ENCODE results near the gene PLA2G4B.

The PLA2G4B gene

DNA sequence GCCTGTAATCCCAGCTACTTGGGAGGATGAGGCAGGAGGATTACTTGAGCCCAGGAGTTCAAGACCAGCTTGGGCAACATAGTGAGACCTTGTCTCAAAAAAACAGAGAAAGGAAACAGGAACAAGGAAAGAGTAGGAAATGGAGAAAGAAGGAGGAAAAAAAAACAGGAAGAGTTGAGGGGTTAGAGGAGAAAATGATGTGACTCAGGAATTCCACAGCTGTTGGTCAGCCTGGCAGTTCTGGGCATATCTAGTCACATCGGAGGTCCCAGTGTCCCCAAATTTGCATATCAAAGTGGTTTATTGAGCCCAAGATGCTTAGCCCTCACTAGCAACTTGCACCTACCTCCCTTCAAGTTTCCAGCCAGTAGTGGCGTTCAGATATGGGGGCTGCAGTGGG is 29.5 kb upstream of the PLA2G4B start:
- H3K4me3 ChIP-seq (ENCODE audit: low read depth, low read length), result no peak overlapping the region
- TF ChIP-seq, protein P1, sequence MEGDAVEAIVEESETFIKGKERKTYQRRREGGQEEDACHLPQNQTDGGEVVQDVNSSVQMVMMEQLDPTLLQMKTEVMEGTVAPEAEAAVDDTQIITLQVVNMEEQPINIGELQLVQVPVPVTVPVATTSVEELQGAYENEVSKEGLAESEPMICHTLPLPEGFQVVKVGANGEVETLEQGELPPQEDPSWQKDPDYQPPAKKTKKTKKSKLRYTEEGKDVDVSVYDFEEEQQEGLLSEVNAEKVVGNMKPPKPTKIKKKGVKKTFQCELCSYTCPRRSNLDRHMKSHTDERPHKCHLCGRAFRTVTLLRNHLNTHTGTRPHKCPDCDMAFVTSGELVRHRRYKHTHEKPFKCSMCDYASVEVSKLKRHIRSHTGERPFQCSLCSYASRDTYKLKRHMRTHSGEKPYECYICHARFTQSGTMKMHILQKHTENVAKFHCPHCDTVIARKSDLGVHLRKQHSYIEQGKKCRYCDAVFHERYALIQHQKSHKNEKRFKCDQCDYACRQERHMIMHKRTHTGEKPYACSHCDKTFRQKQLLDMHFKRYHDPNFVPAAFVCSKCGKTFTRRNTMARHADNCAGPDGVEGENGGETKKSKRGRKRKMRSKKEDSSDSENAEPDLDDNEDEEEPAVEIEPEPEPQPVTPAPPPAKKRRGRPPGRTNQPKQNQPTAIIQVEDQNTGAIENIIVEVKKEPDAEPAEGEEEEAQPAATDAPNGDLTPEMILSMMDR (conservative IDR thresholded peaks at IDR 0.05; ENCODE audit: low read depth, low read length), result no peak
- DNase-seq (ENCODE audit: low read depth), result no peak

DNA sequence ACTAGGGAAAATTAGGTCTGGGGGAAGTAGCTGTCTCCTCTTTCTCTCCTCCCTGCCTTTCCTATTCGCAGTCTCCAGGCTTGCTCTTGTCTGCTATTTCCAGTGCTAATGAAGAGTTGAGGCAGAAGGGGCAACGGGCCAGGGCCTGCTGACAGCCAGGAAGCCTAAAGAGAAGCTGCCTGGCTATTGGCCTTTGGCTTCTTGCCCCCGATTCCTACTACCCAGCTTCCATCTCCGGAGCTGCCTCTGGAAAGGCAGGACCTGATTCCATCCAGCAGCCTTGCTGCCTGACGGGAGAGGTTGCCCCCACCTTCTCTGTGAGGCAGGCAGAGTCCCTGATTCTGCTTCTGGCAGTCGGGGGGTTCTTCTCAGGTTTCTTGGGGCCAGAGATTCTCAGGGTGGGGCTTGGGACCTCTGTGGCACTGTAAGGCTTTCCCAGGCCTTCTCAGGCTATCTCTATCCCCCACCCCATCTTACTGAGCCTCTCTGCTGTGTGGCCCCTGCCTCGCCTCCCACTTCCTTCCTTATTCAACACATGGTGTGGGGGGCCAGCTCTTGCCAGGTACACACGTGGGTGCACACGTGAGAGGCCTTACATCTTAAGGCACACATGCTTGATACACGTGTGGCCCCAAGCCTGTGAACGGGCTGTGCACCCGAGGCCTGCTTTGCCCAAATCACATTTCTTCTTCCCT is 29.0 kb upstream of the PLA2G4B start:
- no peak overlapping the region for H3K4me3 ChIP-seq (ENCODE audit: low read depth, low read length)
- TF ChIP-seq, protein P1 (conservative IDR thresholded peaks at IDR 0.05; ENCODE audit: low read depth, low read length), result no peak
- DNase-seq (ENCODE audit: low read depth), result no peak

DNA sequence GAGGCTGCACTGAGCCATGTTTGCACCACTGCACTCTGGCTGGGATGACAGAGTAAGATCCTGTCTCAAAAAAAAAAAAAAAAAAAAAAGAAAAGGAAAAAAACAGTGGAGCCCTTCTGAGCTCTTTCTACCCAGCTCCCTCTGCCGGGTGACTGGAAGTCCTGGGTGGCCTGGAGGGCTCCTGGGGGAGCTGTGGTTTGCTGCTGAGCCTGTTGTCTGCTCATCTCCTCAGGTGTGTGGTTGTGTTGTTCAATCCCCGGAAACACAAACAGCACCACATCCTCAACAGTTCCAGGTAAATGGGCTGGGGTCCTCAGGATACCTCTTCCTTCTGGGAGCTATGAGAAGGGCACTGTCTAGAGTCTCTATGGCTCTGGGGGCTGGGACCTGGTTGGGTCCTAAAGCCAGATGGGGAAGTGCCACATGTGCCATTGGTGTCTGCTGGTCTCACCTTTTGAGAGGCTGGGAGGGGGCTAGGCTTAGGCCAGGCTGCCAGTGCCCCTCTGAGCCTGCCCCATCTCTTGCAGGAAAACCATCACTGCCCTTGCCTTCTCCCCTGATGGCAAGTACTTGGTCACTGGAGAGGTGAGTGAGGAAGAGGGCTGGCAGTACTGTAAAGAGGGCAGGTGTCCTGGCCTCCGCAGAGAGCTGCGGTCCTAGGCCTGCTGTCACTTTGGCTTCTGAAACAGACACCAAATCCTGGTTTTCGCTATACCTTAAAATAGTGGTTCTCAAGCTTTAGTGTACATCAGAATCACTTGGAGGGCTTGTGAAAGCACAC is 27.8 kb upstream of the PLA2G4B start:
- TF ChIP-seq, protein P1 (conservative IDR thresholded peaks at IDR 0.05; ENCODE audit: low read depth, low read length), result peak; percentile 20
- no peak for DNase-seq (ENCODE audit: low read depth)
- no peak overlapping the region for H3K4me3 ChIP-seq (ENCODE audit: low read depth, low read length)

DNA sequence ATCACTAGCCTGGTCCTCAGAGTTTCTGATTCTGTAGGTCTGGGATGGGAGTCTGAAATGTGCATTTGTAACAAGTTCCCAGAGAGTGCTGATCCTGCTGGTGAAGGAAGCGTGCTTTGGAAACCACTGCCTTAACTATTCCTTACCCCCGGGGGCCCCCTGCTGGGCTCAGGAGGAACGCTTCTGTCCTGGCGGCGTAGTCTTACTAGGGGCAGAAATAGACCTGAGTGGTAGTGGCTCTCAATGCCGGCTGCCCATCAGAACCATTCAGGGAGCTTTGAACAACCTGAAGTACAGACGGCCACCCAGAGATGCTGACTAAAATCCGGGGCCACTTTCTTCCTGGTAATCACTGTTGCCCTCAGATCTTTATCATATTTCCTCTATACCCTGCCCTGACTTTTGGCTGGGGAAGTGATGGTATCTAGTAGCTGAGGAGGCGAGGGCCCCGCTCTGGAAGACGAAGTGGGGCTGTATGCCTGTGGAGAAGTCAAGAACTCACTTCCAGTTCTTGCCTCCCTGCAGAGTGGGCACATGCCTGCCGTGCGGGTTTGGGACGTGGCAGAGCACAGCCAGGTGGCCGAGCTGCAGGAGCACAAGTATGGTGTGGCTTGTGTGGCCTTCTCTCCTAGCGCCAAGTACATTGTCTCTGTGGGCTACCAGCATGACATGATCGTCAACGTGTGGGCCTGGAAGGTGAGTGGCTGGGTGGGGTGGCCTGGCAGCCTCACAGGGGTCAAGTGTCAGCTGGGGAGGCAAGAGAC is 27.0 kb upstream of the PLA2G4B start:
- H3K4me3 ChIP-seq (ENCODE audit: low read depth, low read length), result no peak overlapping the region
- peak; percentile 91 for DNase-seq (ENCODE audit: low read depth)
- TF ChIP-seq, protein P1 (conservative IDR thresholded peaks at IDR 0.05; ENCODE audit: low read depth, low read length), result peak; percentile 92

DNA sequence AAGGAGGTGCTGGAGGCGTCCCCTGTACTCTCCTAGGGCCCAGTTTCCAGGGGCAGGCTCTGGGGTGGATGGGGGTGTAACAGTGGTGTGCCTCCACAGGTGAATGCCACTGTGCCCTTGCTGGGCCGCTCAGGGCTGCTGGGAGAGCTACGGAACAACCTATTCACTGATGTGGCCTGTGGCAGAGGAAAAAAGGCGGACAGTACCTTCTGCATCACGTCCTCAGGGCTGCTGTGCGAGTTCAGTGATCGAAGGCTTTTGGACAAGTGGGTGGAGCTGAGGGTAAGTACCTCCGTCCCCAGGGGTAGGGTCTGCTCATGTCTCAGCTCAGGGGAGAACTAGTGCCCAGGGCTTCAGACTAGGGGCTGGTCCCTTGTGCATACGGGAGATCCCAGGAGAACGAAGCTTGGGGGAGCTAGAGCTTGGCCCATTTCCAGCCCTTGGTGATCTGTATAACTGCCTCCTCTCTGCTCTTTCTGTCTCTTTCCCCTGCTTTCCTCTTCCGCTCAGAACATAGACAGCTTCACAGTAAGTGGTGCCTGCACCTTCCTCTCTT is 25.7 kb upstream of the PLA2G4B start:
- DNase-seq (ENCODE audit: low read depth), result no peak
- TF ChIP-seq, protein P1 (conservative IDR thresholded peaks at IDR 0.05; ENCODE audit: low read depth, low read length), result no peak
- no peak overlapping the region for H3K4me3 ChIP-seq (ENCODE audit: low read depth, low read length)

DNA sequence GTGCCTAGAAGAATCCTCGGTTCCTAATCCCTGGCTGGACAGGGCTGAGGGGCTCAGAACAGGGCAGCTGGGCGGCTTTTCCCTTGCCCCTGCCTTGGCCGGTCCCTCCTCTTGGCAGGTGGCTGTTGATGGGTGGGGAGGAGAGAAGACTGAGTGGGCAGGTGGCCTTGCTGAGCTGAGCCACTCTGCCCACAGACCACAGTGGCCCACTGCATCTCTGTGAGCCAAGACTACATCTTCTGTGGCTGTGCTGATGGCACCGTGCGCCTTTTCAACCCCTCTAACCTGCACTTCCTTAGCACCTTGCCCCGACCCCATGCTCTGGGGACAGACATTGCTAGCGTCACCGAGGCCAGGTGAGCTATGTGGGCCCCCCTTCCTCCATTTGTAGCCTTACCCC is 25.2 kb upstream of the PLA2G4B start:
- DNase-seq (ENCODE audit: low read depth), result no peak
- TF ChIP-seq, protein P1 (conservative IDR thresholded peaks at IDR 0.05; ENCODE audit: low read depth, low read length), result no peak
- H3K4me3 ChIP-seq (ENCODE audit: low read depth, low read length), result no peak overlapping the region

Measured in choroid plexus epithelial cell (primary cell).